Type B pancreatic cell (in vitro differentiated cells): ENCODE measurements around the gene ZFP64. TPM values are rescaled to one million over a fixed set of nuclear protein-coding genes. Genes with fewer than 3 reads are reported as not detected.

Experiments used
- DNase-seq: peaks from one replicate; pipeline ENCODE4 v3.0.0; 2021; ENCODE audit warnings: mixed read lengths; ENCODE audit not compliant: unreplicated experiment; ENCODE audit errors: extremely low spot score
- H3K27ac Mint-ChIP-seq: 2 replicates; pipeline ENCODE4 v1.8.0; 2021; ENCODE audit warnings: mild to moderate bottlenecking, mixed read lengths
- H3K27me3 Mint-ChIP-seq: 2 replicates; pipeline ENCODE4 v1.8.0; 2021; ENCODE audit warnings: mixed read lengths
- H3K36me3 Mint-ChIP-seq: 2 replicates; pipeline ENCODE4 v1.8.0; 2021; ENCODE audit warnings: mixed read lengths
- H3K4me1 Mint-ChIP-seq: one replicate; pipeline ENCODE4 v1.8.0; 2021; ENCODE audit warnings: mixed read lengths; ENCODE audit not compliant: unreplicated experiment
- H3K4me3 Mint-ChIP-seq: 2 replicates; pipeline ENCODE4 v1.8.0; 2021; ENCODE audit warnings: mild to moderate bottlenecking, mixed read lengths
- H3K9me3 Mint-ChIP-seq: 2 replicates; pipeline ENCODE4 v1.8.0; 2021; ENCODE audit warnings: mixed read lengths
- total RNA-seq: library from RNA; stranded (reverse); gene quantifications from 2 replicates; pipeline ENCODE4 v1.2.1, GENCODE V29; 2021; ENCODE audit warnings: low replicate concordance
- TF ChIP-seq, protein P1 (sequence below): fragments of 200-600 bp; sonication (generic); conservative IDR thresholded peaks from 2 replicates; pipeline ENCODE4 v1.5.0; 2021; ENCODE audit warnings: antibody characterized with exemption, mild to moderate bottlenecking

The ZFP64 gene
- total RNA-seq, 1 donor from 2014 or later = 24.1 TPM

DNA sequence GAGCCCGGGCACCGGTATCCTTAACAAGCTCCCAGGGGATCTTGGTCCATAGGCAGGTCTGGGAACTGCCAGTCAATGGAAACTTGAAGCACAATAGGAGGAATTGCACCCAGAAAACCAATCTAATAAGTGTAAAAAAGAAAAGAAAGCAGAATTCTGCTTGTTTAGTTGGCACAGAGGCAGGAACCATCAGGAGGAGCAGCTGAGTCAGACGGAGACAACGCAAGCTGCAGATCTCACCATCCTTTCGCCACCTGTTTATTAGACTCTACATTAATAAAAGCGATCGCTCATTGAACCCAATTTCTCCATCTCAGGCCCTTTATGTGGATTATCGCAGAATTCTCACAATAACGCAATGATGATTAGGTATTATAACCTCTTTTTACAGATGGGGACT, 9.8 kb downstream of the ZFP64 start:
- H3K4me1 Mint-ChIP-seq = no peaks in the 10 kb centered on the region
- no peak overlapping the region for H3K27ac Mint-ChIP-seq
- peaks cover 23% of the 10 kb centered on the region for H3K36me3 Mint-ChIP-seq
- TF ChIP-seq, protein P1, sequence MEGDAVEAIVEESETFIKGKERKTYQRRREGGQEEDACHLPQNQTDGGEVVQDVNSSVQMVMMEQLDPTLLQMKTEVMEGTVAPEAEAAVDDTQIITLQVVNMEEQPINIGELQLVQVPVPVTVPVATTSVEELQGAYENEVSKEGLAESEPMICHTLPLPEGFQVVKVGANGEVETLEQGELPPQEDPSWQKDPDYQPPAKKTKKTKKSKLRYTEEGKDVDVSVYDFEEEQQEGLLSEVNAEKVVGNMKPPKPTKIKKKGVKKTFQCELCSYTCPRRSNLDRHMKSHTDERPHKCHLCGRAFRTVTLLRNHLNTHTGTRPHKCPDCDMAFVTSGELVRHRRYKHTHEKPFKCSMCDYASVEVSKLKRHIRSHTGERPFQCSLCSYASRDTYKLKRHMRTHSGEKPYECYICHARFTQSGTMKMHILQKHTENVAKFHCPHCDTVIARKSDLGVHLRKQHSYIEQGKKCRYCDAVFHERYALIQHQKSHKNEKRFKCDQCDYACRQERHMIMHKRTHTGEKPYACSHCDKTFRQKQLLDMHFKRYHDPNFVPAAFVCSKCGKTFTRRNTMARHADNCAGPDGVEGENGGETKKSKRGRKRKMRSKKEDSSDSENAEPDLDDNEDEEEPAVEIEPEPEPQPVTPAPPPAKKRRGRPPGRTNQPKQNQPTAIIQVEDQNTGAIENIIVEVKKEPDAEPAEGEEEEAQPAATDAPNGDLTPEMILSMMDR = no peak
- no peaks in the 10 kb centered on the region for H3K27me3 Mint-ChIP-seq
- H3K4me3 Mint-ChIP-seq = no peak overlapping the region
- H3K9me3 Mint-ChIP-seq = no peaks in the 10 kb centered on the region
- no peak for DNase-seq

DNA sequence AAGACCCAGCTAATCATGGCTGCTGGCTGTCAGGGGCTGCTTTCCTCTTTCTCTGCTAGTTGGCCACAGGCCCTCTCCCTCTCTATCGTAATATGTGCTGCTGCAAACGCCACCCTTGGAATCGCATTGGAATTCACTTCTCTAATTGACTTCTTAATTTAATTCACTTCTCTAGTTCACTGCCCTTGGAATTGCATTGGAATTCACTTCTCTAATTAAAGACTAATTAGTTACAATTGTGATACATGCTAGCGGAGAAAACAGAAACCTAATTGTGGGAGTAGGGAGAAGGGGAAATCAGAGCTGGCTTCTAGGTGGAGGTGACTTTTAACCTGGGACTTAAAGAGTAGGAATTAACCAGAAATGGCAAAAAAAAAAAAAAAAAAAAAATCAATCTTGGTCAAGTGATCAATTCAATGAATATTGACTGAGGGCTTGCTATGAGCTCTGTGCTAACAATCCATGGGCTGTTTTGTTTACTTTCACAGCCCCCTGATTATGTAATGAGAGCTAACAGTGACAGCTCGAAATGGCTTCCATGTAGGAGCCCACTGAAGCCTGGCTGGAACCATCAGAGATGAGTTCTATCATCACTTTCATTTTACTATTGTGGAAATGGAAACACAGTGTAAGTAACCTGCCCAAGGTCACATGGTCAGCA, 11.3 kb downstream of the ZFP64 start:
- Mint-ChIP-seq H3K27ac (no peak overlapping the region), H3K36me3 (peaks cover 19% of the 10 kb centered on the region), H3K27me3 (no peaks in the 10 kb centered on the region), H3K4me1 (no peaks in the 10 kb centered on the region), H3K9me3 (no peaks in the 10 kb centered on the region), H3K4me3 (no peak overlapping the region)
- TF ChIP-seq, protein P1 = no peak
- DNase-seq = no peak

DNA sequence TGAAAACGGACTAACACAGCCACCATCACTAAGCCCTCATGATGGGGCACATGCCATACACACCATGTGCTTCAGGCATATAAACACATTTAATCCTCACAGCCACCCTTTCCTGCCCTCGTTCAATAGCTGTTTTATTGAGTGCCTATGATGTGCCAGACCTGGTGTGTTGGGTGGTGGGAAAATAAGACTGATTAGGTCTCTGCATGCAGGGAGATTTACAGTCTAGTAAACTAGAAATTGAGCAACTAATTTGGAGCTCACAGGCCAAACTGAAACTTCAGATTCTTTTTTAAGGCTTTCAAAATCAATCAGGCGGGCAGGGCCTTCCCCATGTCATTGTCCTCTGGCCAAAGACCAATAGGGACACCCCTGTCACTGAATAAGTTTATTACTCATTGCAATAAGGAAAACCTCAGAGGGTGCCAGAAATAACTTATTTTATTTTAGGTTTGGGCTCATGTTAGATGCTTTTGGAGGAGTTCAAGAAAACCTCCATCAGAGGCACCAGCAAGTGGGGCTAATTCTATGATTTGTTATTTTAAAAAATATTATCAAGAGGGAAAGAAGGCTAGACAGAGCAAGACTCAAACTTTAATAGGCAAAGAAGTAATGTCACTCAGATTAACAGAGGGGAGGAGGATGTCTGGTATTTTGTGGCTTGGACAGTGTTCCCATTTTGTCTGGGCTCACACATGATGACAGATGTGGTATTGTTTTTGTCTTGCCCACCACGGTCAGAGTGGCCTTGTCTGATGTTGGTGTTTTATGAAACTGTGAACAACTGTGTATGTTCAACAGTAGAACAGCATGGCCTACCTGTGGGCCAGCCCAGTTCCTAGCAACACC, 12.0 kb downstream of the ZFP64 start:
- Mint-ChIP-seq H3K4me1 (no peaks in the 10 kb centered on the region), H3K36me3 (peaks cover 19% of the 10 kb centered on the region), H3K27me3 (no peaks in the 10 kb centered on the region), H3K27ac (no peak overlapping the region), H3K9me3 (no peaks in the 10 kb centered on the region), H3K4me3 (no peak overlapping the region)
- DNase-seq = no peak
- TF ChIP-seq, protein P1 = no peak

DNA sequence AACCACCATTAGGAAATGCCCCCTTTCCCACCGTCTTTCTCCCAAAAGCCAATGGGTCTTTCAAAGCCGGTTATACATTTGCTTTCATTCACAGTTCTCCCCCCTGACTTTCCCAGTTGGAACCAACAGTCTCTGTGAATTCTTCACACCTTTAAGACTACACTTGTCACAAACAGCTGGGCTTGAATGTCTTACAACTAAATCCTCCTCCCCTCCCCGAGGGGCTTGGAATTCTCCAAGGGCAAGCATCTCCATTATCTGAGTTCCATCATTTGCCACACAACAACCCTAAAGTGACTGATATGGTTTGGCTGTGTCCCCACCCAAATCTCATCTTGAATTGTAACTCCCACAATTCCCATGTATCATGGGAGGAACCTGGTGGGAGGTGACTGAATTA, 12.9 kb downstream of the ZFP64 start:
- Mint-ChIP-seq H3K36me3 (peaks cover 13% of the 10 kb centered on the region), H3K4me1 (no peaks in the 10 kb centered on the region), H3K27me3 (no peaks in the 10 kb centered on the region), H3K27ac (no peak overlapping the region), H3K4me3 (no peak overlapping the region), H3K9me3 (no peaks in the 10 kb centered on the region)
- no peak for DNase-seq
- TF ChIP-seq, protein P1 = no peak

DNA sequence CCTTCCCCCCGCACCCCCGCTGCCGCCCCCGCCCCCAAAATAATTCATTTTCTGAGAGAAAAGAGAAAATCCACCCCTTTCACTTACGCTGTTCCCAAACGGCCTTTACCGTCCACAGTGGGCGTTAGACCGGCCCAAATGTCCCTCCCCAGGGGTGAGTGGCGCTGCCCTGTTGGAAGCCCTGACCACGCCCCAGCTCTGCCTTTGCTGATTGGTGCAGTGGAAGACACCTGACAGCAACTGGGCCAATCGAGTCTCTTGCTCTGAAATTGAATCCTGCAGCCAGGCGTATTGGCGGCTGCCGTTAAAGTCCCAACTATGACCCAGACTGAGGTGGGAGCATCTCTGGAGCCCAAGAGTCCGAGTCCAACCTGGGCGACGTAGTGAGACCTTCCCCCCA, 15.7 kb downstream of the ZFP64 start:
- no peak for DNase-seq
- Mint-ChIP-seq H3K36me3 (peaks cover 16% of the 10 kb centered on the region), H3K4me1 (no peaks in the 10 kb centered on the region), H3K4me3 (no peak overlapping the region), H3K27me3 (no peaks in the 10 kb centered on the region), H3K27ac (no peak overlapping the region), H3K9me3 (no peaks in the 10 kb centered on the region)
- TF ChIP-seq, protein P1 = no peak
